Osteocyte (in vitro differentiated cells): ENCODE measurements around the gene CDKN3. TPM values are rescaled to one million over a fixed set of nuclear protein-coding genes. Genes with fewer than 3 reads are reported as not detected.

ENCODE experiments used
- DNase-seq: peaks from one replicate; pipeline ENCODE4 v3.0.0; 2021; ENCODE audit warnings: mixed read lengths; ENCODE audit not compliant: unreplicated experiment; ENCODE audit errors: extremely low spot score
- H3K27ac Mint-ChIP-seq: one replicate; pipeline ENCODE4 v1.8.0; 2021; ENCODE audit warnings: mild to moderate bottlenecking, mixed read lengths; ENCODE audit not compliant: unreplicated experiment
- H3K27me3 Mint-ChIP-seq: one replicate; pipeline ENCODE4 v1.8.0; 2021; ENCODE audit warnings: mixed read lengths; ENCODE audit not compliant: unreplicated experiment
- H3K36me3 Mint-ChIP-seq: one replicate; pipeline ENCODE4 v1.8.0; 2021; ENCODE audit warnings: mixed read lengths; ENCODE audit not compliant: unreplicated experiment
- H3K4me1 Mint-ChIP-seq: one replicate; pipeline ENCODE4 v1.8.0; 2021; ENCODE audit warnings: mixed read lengths; ENCODE audit not compliant: unreplicated experiment
- H3K4me3 Mint-ChIP-seq: one replicate; pipeline ENCODE4 v1.8.0; 2021; ENCODE audit warnings: mild to moderate bottlenecking, moderate library complexity, mixed read lengths; ENCODE audit not compliant: unreplicated experiment
- H3K9me3 Mint-ChIP-seq: one replicate; pipeline ENCODE4 v1.8.0; 2021; ENCODE audit warnings: mixed read lengths; ENCODE audit not compliant: unreplicated experiment
- long read RNA-seq: library from polyadenylated mRNA; unstranded; transcript quantifications from one replicate; pipeline ENCODE4 v2.0.0, GENCODE V29; 2021
- total RNA-seq: library from RNA; stranded (reverse); gene quantifications from 2 replicates; pipeline ENCODE4 v1.2.1, GENCODE V29; 2021
- TF ChIP-seq, protein P1 (sequence below): fragments of 200-600 bp; sonication (generic); IDR thresholded peaks from 2 replicates; pipeline ENCODE4 v1.5.0; 2021; ENCODE audit warnings: antibody characterized with exemption, mild to moderate bottlenecking, moderate library complexity

CDKN3 gene, protein sequence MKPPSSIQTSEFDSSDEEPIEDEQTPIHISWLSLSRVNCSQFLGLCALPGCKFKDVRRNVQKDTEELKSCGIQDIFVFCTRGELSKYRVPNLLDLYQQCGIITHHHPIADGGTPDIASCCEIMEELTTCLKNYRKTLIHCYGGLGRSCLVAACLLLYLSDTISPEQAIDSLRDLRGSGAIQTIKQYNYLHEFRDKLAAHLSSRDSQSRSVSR
- 8.5 and 10.6 TPM in 2 replicates for total RNA-seq
- long read RNA-seq, transcript CDKN3-202 (8 exons, 893 nt) = major isoform, 6 of 8 reads
- long read RNA-seq, partial matches to known transcripts = 0 of 8 reads
- long read RNA-seq, other reads (novel, unspliced or antisense) = 0 of 8 reads

DNA sequence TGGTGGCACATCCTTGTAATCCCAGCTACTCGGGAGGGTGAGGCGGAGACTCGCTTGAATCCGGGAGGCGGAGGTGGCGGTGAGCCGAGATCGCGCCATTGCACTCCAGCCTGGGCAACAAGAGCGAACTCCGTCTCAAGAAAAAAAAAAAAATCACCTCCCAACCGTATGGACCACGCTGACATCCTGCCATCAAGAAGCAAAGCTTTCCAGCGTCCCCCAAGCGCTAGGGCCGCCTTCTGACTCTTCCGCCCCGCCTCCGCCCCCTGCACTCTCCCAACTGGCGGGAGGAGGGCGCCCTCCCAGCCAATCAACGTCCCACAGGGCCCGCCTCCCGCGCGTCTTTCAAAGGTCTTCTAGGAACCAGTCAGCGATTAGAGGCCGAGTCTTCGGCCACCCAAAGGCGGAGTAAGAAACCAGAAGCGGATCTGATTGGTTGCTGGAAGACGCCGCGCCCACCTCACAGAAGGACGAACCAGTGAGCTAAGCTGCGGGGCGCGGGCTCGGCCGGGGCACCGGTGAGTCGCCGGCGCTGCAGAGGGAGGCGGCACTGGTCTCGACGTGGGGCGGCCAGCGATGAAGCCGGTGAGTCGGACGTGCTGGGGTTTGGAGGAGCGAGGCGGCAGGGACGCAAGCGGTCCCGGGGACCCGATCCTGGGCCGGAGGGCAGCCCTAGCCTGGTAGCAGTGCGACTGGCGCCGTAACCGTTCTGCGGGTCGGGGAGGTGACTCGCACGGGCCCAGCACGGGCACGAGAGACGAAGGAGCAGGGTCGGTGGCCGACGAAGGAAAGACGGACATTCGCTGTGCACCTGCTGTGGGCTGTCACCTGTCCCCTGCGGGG is at the start of gene CDKN3:
TSS of gene CDKN3 (plus strand) at position 515 of the 843 bp plus-strand sequence. CDS start at position 577, 62 bp downstream.
- Mint-ChIP-seq H3K27ac (peak within 1 kb of the TSS; percentile 71), H3K4me1 (peaks cover 20% of the 10 kb centered on the region), H3K9me3 (no peaks in the 10 kb centered on the region), H3K27me3 (no peaks in the 10 kb centered on the region), H3K36me3 (no peaks in the 10 kb centered on the region), H3K4me3 (peak within 1 kb of the TSS; percentile 83)
- TF ChIP-seq, protein P1, sequence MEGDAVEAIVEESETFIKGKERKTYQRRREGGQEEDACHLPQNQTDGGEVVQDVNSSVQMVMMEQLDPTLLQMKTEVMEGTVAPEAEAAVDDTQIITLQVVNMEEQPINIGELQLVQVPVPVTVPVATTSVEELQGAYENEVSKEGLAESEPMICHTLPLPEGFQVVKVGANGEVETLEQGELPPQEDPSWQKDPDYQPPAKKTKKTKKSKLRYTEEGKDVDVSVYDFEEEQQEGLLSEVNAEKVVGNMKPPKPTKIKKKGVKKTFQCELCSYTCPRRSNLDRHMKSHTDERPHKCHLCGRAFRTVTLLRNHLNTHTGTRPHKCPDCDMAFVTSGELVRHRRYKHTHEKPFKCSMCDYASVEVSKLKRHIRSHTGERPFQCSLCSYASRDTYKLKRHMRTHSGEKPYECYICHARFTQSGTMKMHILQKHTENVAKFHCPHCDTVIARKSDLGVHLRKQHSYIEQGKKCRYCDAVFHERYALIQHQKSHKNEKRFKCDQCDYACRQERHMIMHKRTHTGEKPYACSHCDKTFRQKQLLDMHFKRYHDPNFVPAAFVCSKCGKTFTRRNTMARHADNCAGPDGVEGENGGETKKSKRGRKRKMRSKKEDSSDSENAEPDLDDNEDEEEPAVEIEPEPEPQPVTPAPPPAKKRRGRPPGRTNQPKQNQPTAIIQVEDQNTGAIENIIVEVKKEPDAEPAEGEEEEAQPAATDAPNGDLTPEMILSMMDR = peak; percentile 59
- DNase-seq = peak; percentile 99

DNA sequence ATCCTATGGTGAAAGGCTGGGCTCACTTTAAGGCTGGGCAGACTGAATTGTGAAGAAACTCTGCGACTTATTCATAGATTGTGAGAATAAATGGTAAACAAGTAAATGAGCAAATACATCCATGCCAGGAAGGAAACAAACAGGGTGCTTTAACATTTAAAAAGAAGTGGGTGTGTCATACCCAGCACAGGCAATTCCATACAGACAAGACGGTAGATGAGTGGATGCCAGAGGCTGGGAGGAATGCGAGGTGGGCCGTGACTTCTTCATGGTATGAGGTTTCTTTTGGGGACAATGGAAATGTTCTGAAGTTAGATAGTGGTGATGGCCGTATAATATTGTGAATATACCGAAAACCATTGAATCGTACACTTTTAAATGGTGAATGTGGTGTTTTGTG is 49.8 kb upstream of the CDKN3 start:
- no peaks in the 10 kb centered on the region for H3K9me3 Mint-ChIP-seq
- TF ChIP-seq, protein P1 = no peak
- peak; percentile 13 for DNase-seq
- H3K4me3 Mint-ChIP-seq = no peak overlapping the region
- peaks cover 22% of the 10 kb centered on the region for H3K4me1 Mint-ChIP-seq
- H3K27me3 Mint-ChIP-seq = peaks cover 3% of the 10 kb centered on the region
- H3K36me3 Mint-ChIP-seq = no peaks in the 10 kb centered on the region
- H3K27ac Mint-ChIP-seq = no peak overlapping the region

DNA sequence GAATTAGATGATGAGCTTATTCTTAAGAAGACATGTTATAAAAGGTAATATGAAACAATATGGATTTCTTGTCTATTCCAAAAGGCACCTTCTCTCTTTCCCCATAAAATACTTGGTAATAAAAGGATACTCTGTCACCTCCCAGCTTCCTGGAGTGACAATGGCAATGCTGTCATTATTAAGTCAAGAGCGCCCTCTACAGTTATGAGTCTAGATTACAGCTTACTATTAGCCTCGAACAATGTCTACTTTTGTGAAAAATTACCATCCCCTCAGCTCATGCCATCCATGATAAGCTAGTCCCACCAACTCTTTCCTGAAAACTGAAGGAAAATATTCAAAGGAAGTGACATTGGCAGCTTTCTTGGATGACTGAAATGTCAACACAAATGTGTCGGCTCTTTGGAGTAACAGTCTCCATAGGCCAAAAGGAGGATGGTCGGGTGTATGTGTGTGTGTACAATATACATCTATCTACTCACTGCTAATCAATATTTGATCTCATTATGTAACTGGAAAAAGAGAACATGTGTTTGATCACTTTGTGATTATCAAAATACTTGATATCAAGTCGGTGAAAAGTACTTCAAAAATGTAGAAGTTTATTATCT is 48.7 kb upstream of the CDKN3 start:
- Mint-ChIP-seq H3K36me3 (no peaks in the 10 kb centered on the region), H3K4me1 (peaks cover 15% of the 10 kb centered on the region), H3K9me3 (no peaks in the 10 kb centered on the region), H3K27me3 (peaks cover 3% of the 10 kb centered on the region), H3K27ac (no peak overlapping the region), H3K4me3 (no peak overlapping the region)
- DNase-seq = peak; percentile 17
- TF ChIP-seq, protein P1 = peak; percentile 84

DNA sequence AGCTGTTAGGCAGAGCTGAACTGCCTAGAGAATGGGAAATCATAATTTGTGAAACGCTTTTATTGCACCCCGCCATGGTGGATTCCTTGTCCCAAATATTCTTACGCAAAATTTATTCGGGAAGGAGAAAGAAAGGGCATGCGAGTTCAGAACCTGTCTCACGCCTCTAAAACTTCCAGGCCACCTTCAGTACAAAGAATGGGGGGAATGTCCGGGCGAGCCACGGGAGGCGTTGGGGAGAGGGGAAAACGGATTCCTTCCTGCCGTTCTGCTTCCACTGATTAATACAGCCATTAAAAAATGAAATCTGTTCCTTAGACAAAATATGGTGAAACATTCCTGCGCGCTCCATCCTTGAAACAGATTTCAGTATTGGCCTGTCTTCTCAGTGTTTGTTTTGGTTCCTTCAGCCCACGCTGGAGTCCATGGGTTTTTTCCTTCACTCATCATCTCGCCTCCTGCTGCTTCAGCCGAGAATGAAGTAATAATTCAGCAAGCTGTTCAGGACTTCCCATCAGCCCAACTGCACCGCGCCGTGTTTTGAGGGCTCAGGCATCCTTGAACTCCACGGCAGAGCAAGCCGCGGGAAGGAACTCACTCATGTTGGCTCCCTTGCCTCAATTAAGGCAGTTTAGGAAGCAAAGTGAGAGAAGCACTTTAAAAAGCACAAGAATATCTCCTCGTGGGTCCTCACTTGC is 47.7 kb upstream of the CDKN3 start:
- Mint-ChIP-seq H3K4me3 (no peak overlapping the region), H3K9me3 (no peaks in the 10 kb centered on the region), H3K4me1 (peaks cover 6% of the 10 kb centered on the region), H3K27me3 (peaks cover 3% of the 10 kb centered on the region), H3K36me3 (no peaks in the 10 kb centered on the region), H3K27ac (no peak overlapping the region)
- TF ChIP-seq, protein P1 = no peak
- peak; percentile 53 for DNase-seq
